HCT116 (cell line): ENCODE results near the gene GCK. TPM values are rescaled to one million over a fixed set of nuclear protein-coding genes. Genes with fewer than 3 reads are reported as not detected.

Experiments
- ATAC-seq: fragments of 200-7000 bp; cut with Tn5 transposase; 2 replicates; pipeline ENCODE4 v1.9.1; 2020; ENCODE audit warnings: mild to moderate bottlenecking, moderate library complexity
- BruUV-seq: library from RNA; stranded (reverse); fragments of 400-500 nt; replicated peaks from 2 replicates; lab custom pipeline; 2021; lab: Mats Ljungman, UMichigan
- CTCF ChIA-PET: fragments of 300-600 bp; sonication (Branson Sonifier 250); formaldehyde crosslinking; loops from one replicate; lab custom pipeline; 2021; ENCODE audit warnings: antibody characterized with exemption; lab: Charles Lee
- POLR2A ChIA-PET: fragments of 300-600, 350-600 bp; sonication (Branson Sonifier 250); formaldehyde crosslinking; loops from one replicate; lab custom pipeline; 2021; ENCODE audit warnings: antibody characterized with exemption; lab: Charles Lee
- RAD21 ChIA-PET, 2 experiments: fragments of 300-600 bp; sonication (Branson Sonifier 250); formaldehyde crosslinking; loops; one replicate each; lab custom pipeline; 2023; ENCODE audit warnings: low total read pairs in 2 of 2; ENCODE audit not compliant: uncharacterized antibody in 2 of 2, unreplicated experiment in 2 of 2, low non-redundant PET in 1 of 2; lab: Charles Lee
- DNase-seq: peaks from one replicate; pipeline ENCODE4 v3.0.0-alpha.2; 2010; ENCODE audit warnings: low read depth, low spot score
- H2AFZ ChIP-seq: fragments of 200-600 bp; shearing (Covaris generic), sonication (generic); 2 replicates; pipeline ENCODE4 v1.6.1; 2017; ENCODE audit warnings: low read depth, mixed run types, mixed read lengths, antibody characterized with exemption, low read length; ENCODE audit not compliant: poor library complexity, severe bottlenecking
- H3K27ac ChIP-seq: 2 replicates; pipeline ENCODE4 v1.5.1; 2012; ENCODE audit warnings: low read depth, low read length
- H3K27me3 ChIP-seq: fragments of 200-600 bp; sonication (generic); 2 replicates; pipeline ENCODE4 v1.6.1; 2016; ENCODE audit warnings: mixed run types, low read length, mixed read lengths; ENCODE audit not compliant: insufficient read depth
- H3K36me3 ChIP-seq, 2 experiments: fragments of 200-500 bp in 1 of 2; fragments of 200-600 bp in 1 of 2; sonication (Bioruptor generic) in 1 of 2; sonication (generic) in 1 of 2; 2 replicates each; pipeline versions ENCODE4 v1.5.1 to v1.6.1; 2014 to 2016; ENCODE audit warnings: low read length in 2 of 2, inconsistent platforms in 1 of 2, mixed read lengths in 1 of 2, mixed run types in 1 of 2; ENCODE audit not compliant: insufficient read depth in 2 of 2, control insufficient read depth in 1 of 2
- H3K4me1 ChIP-seq, 2 experiments: fragments of 200-600 bp in 1 of 2; sonication (generic) in 1 of 2; 2 replicates each; pipeline versions ENCODE4 v1.5.1 to v1.6.1; 2012 to 2017; ENCODE audit warnings: low read length in 2 of 2, inconsistent platforms in 1 of 2, mild to moderate bottlenecking in 1 of 2, mixed read lengths in 1 of 2, mixed run types in 1 of 2, moderate library complexity in 1 of 2; ENCODE audit not compliant: insufficient read depth in 2 of 2, control insufficient read depth in 1 of 2
- H3K4me2 ChIP-seq: fragments of 200-600 bp; sonication (generic); 2 replicates; pipeline ENCODE4 v1.6.1; 2017; ENCODE audit warnings: mixed run types, low read length, mixed read lengths
- H3K4me3 ChIP-seq, 2 experiments: fragments of 200-600 bp in 1 of 2; sonication (generic) in 1 of 2; replicated peaks in 1 of 2; 2 replicates each; pipeline ENCODE4 v1.5.1; 2011 to 2016; ENCODE audit warnings: low read length in 2 of 2, control low read depth in 1 of 2, low read depth in 1 of 2, mild to moderate bottlenecking in 1 of 2, mixed read lengths in 1 of 2, mixed run types in 1 of 2
- H3K79me2 ChIP-seq: fragments of 200-600 bp; sonication (generic); 2 replicates; pipeline ENCODE4 v1.6.1; 2017; ENCODE audit warnings: mild to moderate bottlenecking, mixed run types, low read length, moderate library complexity, mixed read lengths; ENCODE audit not compliant: insufficient read depth
- H3K9ac ChIP-seq: fragments of 200-600 bp; sonication (generic); 2 replicates; pipeline ENCODE4 v1.6.1; 2016; ENCODE audit warnings: low read length, mixed read lengths
- H3K9me2 ChIP-seq: fragments of 200-600 bp; sonication (generic), shearing (Covaris generic); 2 replicates; pipeline ENCODE4 v1.6.1; 2017; ENCODE audit warnings: mixed run types, mild to moderate bottlenecking, moderate library complexity; ENCODE audit not compliant: insufficient read depth
- H3K9me3 ChIP-seq, 2 experiments: fragments of 200-500 bp in 1 of 2; fragments of 200-600 bp in 1 of 2; sonication (Bioruptor generic) in 1 of 2; sonication (generic) in 1 of 2; 2 replicates each; pipeline ENCODE4 v1.6.1; 2014 to 2017; ENCODE audit warnings: low read length in 2 of 2, mixed read lengths in 2 of 2, inconsistent platforms in 1 of 2, low read depth in 1 of 2, mild to moderate bottlenecking in 1 of 2, mixed run types in 1 of 2, moderate library complexity in 1 of 2; ENCODE audit not compliant: control insufficient read depth in 1 of 2, insufficient read depth in 1 of 2
- H4K20me1 ChIP-seq: fragments of 200-600 bp; sonication (generic), shearing (Covaris generic); 2 replicates; pipeline ENCODE4 v1.6.1; 2017; ENCODE audit warnings: mixed run types, mild to moderate bottlenecking, moderate library complexity; ENCODE audit not compliant: insufficient read depth
- ATF3 ChIP-seq: IDR thresholded peaks from 2 replicates; pipeline ENCODE4 v1.6.1; 2012
- CBX3 ChIP-seq: IDR thresholded peaks from 2 replicates; pipeline ENCODE4 v1.6.1; 2012; ENCODE audit warnings: low read depth
- CEBPB ChIP-seq: IDR thresholded peaks from 2 replicates; pipeline ENCODE4 v1.6.1; 2012; ENCODE audit warnings: low read depth
- EGR1 ChIP-seq: IDR thresholded peaks from 2 replicates; pipeline ENCODE4 v1.6.1; 2012; ENCODE audit warnings: low read depth
- EZH2 ChIP-seq: fragments of 200-600 bp; sonication (generic); IDR thresholded peaks from 2 replicates; pipeline ENCODE4 v1.6.1; 2017; ENCODE audit warnings: antibody characterized with exemption, mixed run types
- EZH2phosphoT487 ChIP-seq: fragments of 200-600 bp; IDR thresholded peaks from 2 replicates; pipeline ENCODE4 v1.6.1; 2018; ENCODE audit warnings: antibody characterized with exemption, borderline replicate concordance
- MAX ChIP-seq: IDR thresholded peaks from 2 replicates; pipeline ENCODE4 v1.6.1; 2012
- POLR2A ChIP-seq: IDR thresholded peaks from 2 replicates; pipeline ENCODE4 v1.7.0; 2011; ENCODE audit warnings: borderline replicate concordance; ENCODE audit not compliant: insufficient read depth, insufficient read length; ENCODE audit errors: extremely low read depth
- POLR2AphosphoS5 ChIP-seq: IDR thresholded peaks from 2 replicates; pipeline ENCODE4 v1.6.1; 2011; ENCODE audit warnings: mild to moderate bottlenecking, low read depth, low read length, moderate library complexity
- RAD21 ChIP-seq: IDR thresholded peaks from 2 replicates; pipeline ENCODE4 v1.6.1; 2012; ENCODE audit warnings: low read depth, mild to moderate bottlenecking
- REST ChIP-seq: IDR thresholded peaks from 2 replicates; pipeline ENCODE4 v1.6.1; 2012; ENCODE audit warnings: low read depth
- SP1 ChIP-seq: IDR thresholded peaks from 2 replicates; pipeline ENCODE4 v1.6.1; 2012; ENCODE audit warnings: low read depth
- YY1 ChIP-seq: IDR thresholded peaks from 2 replicates; pipeline ENCODE4 v1.6.1; 2011; ENCODE audit warnings: low read length, low read depth, moderate library complexity, mild to moderate bottlenecking; ENCODE audit not compliant: insufficient replicate concordance; ENCODE audit errors: extremely low read depth
- ZBTB33 ChIP-seq: IDR thresholded peaks from 2 replicates; pipeline ENCODE4 v1.6.1; 2011; ENCODE audit warnings: mild to moderate bottlenecking, low read length, moderate library complexity; ENCODE audit not compliant: insufficient replicate concordance; ENCODE audit errors: extremely low read depth
- ZFX ChIP-seq: fragments of 450-650 bp; IDR thresholded peaks from 2 replicates; pipeline ENCODE4 v1.6.1; 2017
- intact Hi-C: fragments of 100-400 bp; cut with micrococcal nuclease; formaldehyde crosslinking; loops from 2 replicates; pipeline ENCODE4 v1.10.0; 2022
- total RNA-seq: library from RNA; stranded (reverse); gene quantifications from one replicate; pipeline ENCODE4 v1.2.1, GENCODE V29; 2021; ENCODE audit not compliant: unreplicated experiment

The GCK gene
- total RNA-seq, 1 experiment from 2014 or later = 0.34 TPM

GRCh38 chr7:44182827-44183226 is 6.4 kb downstream of the GCK start:
- Histone ChIP-seq H3K9me3 (peaks cover 5 to 11% of the 10 kb centered on the region in 2 experiments; a peak in 2 of 4 replicates), H3K4me2 (no peak overlapping the region), H3K9me2 (no peaks in the 10 kb centered on the region), H3K9ac (no peak overlapping the region), H3K4me3 (no peak overlapping the region), H2AFZ (no peak overlapping the region), H4K20me1 (no peaks in the 10 kb centered on the region), H3K27me3 (no peaks in the 10 kb centered on the region), H3K4me1 (peaks cover 22 to 23% of the 10 kb centered on the region in 2 experiments), H3K36me3 (no peaks in the 10 kb centered on the region), H3K79me2 (no peaks in the 10 kb centered on the region), H3K27ac (no peak overlapping the region)
- DNase-seq (no peak), ATAC-seq (no peak)
- intact Hi-C loops = loop anchor here (5.0 kb wide), 1 partner anchor 36 kb away; no protein-coding TSS in a partner anchor
- no peak for TF ChIP-seq ATF3
- TF ChIP-seq YY1 = no peak
- TF ChIP-seq SP1 = no peak
- no peak for TF ChIP-seq MAX
- no peak for TF ChIP-seq EZH2phosphoT487
- no peak for TF ChIP-seq REST
- TF ChIP-seq POLR2AphosphoS5 = no peak
- no peak for TF ChIP-seq RAD21
- no peak for TF ChIP-seq EZH2
- TF ChIP-seq CBX3 = no peak
- no peak for TF ChIP-seq ZFX
- no peak for TF ChIP-seq POLR2A
- no peak for TF ChIP-seq CEBPB
- no peak for TF ChIP-seq EGR1
- no peak for TF ChIP-seq ZBTB33
- ChIA-PET POLR2A (no interaction called here), CTCF (no interaction called here), RAD21 (no interaction called here)
- BruUV-seq = no TSS peak
